Fibroblast of skin of back (primary cell): ENCODE measurements around the gene SEMA5B.
A peak's percentile ranks its signal among the peaks of the same experiment; 100 is the strongest.

Experiments used
- DNase-seq: peaks from one replicate; pipeline ENCODE4 v3.0.0-alpha.2; 2013

Gene SEMA5B

DNA sequence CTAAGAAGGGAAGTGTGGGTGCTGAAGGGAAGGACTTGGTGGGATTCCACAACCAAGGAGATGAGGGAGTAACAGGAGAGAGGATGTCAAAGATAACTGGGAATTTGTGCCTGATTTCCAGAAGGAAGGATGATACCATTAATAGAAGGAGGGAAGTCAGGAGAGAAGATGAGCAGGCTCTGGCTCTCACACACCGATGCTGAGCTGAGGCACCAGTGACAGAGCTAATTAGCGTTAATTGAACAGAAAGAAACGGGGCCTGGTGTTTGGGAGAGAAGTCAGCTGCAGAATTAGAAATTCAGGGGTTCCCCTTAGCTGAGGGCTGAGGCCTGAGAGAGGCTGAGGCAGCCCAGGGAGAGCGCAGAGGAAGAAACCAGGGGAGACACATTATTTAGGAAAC lies 27.4 kb upstream of the SEMA5B start:
- DNase-seq = no peak

DNA sequence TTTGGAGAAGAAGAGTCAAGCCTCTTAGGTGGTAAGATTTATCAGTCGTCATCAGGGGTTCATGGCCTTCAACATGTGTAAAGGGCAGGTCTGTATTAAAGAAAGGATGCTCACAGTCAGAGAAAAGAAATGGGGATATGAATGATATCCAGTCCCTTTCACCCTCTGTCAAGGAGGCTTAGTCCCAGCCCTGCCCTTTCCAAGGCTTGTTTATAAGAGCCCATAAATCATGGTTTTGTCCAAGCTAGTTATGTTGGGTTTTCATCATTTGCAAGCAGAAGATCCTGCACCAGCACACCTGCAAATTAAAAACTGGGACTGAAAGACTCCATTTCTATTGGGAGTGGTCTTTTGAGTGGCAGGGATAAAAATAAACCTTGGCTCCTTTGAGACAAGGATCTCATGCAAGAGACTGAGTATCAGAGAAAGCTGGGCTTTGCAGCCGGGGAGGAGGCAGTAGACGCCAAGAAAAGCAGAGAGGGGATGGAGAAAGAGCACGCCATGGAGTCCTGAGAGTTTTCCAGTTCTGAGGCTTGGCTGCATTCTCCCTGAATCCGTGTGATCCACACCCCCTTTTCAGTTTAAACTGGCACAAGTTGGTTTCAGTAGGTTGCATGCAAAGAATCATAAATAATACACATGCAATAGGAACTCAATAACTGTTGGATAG lies 26.7 kb upstream of the SEMA5B start:
- no peak for DNase-seq

DNA sequence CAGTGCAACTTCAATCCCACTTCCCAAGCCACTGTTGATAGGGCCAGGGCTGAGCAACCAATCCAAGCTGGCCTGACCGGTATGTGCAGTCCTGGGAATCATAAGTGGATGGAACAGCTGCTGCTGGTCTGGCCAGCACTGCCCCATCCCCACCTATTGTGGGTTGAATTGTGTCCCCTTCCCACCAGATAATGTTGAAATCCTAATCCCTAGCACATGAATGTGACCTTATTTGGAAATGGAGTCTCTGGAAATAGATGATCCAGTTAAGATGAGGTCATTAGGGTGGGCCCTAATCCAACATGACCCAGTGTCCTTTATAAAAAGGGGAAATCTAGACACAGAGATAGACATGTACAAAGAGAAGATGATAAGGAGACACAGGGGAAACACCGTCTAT lies 25.5 kb upstream of the SEMA5B start:
- DNase-seq = peak; percentile 56

- no peak for DNase-seq
Observed at GRCh38 chr3:123050666-123051065, 23.1 kb upstream of the SEMA5B start.

- no peak for DNase-seq
Observed at GRCh38 chr3:123048480-123049237, 21.1 kb upstream of the SEMA5B start.

DNA sequence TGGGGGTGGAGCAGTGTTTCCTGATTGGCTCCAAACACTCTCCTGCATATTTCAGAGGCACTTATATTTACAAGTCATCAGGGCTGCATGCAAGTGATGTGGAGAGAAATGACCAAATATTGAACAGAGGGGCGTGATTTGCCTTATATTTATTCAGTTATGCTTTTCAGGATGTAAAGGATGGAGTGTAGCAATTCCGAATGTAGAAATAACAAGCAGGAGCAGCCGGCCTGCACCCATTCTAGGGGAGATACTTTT lies 19.4 kb upstream of the SEMA5B start:
- DNase-seq = no peak

DNA sequence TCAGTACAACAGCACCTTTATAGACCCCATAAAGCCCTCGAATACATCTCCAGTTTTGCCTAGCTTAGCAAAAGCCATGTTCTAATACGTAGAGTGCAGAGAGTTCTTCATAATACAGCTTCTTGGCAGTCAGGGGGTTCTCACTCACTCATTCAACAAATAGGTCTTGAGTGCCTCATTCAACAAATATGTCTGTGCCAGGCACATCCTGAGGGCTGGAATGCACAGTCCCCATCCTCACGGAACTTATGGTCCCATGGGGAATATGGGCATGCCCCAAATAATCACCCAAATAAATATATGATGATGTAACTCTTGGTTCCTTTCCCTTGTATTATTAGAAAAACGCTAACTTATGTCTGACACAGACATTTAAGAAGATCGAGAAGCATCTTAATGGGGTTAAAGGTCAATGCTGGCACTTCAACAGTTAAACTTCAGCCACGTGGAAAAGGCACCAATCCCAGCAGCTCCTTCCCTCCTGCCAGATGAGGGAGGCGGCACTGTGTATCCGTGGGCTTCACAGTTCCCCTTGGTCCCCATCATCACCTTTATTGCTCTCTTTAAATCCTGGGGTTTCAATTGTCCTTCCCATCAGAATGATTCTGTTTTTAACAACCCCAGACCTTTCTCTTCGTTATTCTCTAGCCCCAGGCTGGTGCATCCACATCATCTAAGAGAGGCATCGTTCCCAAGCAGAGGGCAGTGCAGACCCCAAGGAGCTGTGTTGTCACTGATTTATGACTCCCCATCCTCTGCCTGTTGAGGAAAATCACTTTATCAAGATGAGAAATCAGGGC lies 18.9 kb upstream of the SEMA5B start:
- DNase-seq = peak; percentile 94

- DNase-seq = no peak
Observed at GRCh38 chr3:123044981-123045763, 17.6 kb upstream of the SEMA5B start.

GRCh38 chr3:123042413-123042812 lies 14.8 kb upstream of the SEMA5B start:
- DNase-seq = no peak

DNA sequence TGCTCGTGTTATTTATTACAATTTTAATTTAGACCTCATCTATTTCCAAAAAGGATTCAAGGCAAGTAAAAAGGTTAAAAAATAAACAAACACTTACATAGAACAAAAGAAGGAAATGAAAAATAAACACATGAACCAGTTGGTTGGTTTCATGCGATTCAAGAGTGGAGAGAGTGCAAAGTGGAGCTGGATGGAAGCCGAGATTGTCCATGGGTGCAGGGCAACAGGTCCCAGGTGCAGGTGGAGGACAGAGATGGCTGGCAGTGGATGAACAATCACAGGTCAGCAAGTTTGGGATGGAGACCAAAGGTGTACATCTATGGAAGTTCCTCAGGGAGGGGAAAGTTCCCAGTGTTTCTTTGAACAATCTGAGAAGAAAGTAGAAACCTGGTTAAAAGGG lies 11.6 kb upstream of the SEMA5B start:
- no peak for DNase-seq

- no peak for DNase-seq
Observed at GRCh38 chr3:123038751-123039150, 11.2 kb upstream of the SEMA5B start.

- DNase-seq = no peak
Observed at GRCh38 chr3:123037015-123037375, 9.4 kb upstream of the SEMA5B start.

GRCh38 chr3:123036352-123037014 lies 8.9 kb upstream of the SEMA5B start:
- no peak for DNase-seq

DNA sequence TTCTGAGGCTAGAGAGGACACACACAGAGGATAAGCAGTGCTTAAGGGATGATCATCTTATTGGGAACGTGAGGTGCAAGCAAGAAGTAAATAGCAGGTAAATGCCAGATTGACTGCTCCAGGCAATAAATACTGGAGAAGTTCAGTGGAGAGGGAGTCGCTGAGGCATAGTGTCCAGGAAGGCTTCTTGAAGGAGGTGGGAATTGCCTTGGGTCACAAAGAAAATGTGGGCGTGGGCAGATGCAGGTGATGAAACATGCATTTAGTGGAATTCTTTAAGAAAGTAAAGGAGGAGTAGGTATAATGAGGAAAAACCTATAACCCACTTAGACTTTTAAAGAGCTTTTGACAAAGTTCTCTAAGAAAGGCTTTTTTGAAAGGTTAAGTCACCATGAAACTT lies 7.4 kb upstream of the SEMA5B start:
- no peak for DNase-seq

DNA sequence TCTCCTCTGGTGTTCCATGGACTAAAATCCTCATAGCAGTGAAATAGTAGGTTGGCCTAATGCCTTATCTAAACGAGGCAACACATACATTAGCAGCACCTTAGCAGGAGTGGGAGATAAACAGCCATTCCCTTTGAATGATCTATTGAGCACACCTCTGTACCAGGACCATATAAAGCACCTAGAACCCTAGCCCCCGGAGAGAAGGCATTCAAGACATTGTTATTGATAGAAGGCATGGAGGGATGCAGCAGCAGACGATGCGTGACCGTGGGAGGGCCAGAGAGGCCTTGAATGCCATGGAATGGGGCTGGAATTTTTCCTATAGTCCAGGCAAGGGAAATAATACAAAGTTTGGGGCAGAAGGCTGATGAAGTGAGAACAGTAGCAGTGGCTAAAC lies 6.6 kb upstream of the SEMA5B start:
- DNase-seq = no peak

DNA sequence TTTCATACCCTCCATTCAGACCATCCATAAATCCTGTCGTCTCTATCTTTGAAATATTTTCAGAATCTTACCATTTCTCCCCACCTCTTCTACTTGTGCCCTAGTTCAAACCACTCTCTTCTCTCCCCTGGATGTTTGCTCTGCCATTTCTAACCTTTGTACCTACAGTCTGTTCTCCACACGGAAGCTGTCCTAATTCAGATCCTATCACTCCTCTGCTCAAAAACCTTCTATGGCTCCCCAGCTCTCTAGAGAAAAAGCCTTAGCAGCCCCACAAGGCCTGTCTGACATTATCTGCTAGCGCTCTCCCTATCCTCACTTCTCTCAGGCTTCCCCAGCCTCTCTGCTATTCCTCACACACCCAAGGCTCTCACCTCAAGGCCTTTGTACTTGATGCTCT lies 4.5 kb upstream of the SEMA5B start:
- DNase-seq = no peak

DNA sequence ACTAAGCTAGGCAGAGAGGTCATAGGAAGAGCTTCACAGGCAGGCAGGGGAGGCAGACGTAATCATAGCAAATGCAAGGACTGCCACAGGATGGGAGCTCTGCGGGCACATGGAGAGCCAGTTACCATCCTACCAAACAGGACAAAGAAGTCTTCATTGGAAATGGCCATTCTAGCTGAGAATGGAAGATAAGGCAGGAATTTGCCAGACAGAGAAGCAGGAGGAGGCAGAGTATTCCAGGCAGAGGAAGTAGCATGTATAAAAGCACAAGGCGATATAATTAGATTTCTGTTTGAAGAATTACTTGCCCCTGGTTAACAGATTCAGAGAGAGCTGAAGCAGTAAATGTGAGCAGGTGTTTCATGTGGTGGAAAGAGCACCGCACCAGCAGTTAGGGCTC lies 3.5 kb upstream of the SEMA5B start:
- no peak for DNase-seq

GRCh38 chr3:123028233-123028828 lies 768 bp upstream of the SEMA5B start:
- peak; percentile 65 for DNase-seq

DNA sequence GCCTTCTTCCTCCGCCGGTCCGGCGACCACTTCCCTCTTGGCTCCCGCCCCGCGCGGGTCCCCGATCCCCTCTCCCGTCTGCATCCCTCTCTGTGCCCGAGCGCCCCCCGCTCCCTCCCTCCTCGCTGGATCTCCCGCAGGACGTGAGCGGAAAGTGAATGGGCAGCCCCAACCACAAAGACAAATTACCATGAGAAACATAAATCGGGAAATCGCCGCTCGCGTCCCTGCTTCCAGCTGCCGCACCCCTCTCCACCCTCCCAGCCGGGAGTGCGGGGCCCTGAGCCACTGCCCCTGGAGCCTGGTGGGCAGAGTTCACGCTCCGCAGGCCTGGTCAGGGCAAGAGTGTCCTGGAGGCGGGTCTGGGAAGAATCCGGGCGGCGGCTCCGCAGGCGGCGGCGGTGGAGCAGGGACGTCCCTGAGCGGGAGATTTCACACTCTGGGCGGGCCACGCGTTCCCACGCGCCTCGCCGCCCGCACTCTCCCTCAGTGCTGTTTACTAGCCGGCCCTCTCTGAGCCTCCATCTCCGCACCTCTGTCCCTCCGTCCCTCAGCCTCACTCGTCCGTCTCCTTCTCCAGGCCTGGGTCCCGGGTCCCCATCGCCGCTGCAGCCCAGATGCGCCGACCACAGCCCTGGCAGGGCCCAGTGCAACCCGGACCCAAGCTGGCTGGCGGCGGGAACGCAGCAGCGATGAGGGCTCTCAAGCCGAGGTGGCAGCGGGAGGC lies 835 bp downstream of the SEMA5B start:
- DNase-seq = no peak

- peak; percentile 23 for DNase-seq
Observed at GRCh38 chr3:123025642-123026521, 1.7 kb downstream of the SEMA5B start.
